Measurements from ENCODE around the gene MTCL1.
A peak's percentile ranks its signal among the peaks of the same experiment; 100 is the strongest.

The MTCL1 gene

DNA sequence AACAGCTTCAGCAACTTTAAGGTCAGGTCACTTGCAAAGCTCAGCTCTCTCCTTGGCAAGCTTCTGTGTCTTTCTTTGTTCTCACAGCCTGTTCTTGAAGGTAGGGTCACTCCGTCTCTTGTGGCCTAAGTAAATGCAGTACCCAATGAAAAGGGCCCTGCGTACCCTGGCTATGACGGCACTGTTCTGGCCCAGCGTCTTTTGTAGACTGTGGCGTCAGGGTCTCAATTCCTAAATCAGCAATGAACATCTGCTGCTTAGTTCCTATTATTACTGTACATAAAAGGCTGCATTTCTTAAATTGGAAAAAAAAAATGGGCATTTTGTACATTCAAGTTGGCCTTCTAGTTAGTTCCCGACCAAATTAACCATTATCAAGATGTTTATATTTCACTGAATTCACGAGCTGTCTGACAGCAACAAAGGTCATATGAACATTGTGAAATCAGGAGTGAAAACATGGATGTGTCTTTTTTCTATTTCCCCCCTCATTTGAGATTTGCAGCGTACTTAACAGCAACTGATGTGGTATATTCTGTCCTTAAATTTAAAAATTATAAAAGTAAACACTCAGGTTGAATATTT, 17.0 kb upstream of the MTCL1 start:
- DNase-seq: no peak

DNA sequence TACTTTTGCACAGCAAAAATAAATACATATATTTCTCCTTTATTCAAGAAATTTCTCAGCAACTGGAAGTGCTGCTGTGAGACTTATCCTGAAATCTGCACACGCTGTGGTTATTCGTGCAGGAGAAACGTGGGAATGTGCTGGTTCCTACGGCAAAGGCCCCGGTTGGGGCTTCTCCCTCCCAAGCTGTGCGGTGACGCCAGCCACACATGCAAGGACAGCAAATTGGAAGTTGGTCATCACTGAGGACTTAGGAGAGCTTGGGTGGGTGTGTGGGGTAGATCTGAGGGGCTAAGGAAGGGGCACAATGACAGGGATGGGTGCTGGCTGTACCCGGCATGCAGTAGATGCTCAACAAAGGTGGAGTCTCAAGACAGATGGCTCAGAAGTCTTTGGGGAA, 16.5 kb upstream of the MTCL1 start:
- DNase-seq: no peak

- no peak for DNase-seq
Measured at GRCh38 chr18:8689517-8689916, 15.8 kb upstream of the MTCL1 start.

DNA sequence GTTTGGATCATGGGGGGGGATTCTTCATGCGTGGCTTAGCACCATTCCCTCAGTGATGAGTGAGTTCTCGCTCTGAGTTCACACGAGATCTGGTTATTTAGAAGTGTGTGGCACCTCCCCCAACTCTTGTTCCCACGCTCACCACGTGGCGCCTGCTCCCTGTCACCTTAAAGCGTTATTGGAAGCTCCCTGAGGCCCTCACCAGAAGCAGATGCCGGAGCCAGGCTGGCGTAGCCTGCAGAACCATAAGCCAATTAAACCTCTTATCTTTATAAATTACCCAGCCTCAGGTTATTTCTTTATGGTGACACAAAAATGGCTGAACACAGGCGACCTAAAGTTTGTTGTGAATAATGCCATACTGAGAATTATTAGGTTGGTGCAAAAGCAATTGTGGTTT, 10.5 kb upstream of the MTCL1 start:
- no peak for DNase-seq

DNA sequence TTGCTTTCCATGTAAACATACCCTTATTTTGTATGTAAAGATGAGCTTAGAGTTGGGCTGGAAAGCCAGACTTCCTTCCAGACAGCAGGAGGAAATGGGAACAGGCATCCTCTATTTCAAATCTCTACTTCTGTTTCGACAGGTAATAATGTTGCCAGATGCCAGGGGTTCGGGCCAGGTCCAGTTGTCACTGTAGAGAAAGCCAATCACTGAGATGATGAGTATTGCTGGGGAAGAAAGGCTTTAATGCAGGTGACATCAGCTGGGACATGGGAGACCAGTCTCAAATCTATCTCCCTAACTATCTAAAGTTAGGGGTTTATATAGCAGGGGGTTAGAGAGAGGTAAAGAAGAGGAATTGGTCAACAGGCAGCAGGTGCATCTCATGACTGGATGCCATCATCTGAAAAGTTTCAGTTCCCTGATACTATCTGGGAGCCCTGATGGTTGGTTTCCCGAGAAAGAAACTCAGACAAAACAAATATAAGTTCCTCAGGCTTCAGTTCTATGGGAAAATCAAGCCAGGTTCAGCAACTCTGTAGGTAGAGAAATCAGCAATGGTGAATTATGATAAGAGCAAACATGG, 9.3 kb upstream of the MTCL1 start:
- DNase-seq: no peak

DNA sequence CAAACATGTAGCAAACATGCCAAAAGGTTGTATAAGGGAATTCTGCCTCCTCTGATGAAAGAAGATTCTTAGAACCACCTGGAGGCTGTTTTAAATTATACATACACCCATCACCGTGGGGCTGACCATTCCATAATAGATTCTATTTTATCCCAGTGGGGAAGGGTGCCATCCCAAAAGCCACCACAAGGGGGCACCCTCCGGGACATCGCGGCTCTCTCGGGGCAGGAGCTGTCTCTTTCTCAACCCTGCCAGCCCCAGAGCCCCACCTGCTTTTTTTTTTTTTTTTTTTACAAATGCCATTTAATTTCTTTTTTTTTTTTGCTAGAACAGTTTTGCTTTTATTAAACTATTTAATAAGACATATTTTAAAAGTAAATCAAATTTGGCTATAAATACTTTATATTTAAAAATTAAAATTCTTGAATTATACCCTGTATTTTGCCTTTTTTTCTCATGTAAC, 8.6 kb upstream of the MTCL1 start:
- peak; percentile 68 for DNase-seq

DNA sequence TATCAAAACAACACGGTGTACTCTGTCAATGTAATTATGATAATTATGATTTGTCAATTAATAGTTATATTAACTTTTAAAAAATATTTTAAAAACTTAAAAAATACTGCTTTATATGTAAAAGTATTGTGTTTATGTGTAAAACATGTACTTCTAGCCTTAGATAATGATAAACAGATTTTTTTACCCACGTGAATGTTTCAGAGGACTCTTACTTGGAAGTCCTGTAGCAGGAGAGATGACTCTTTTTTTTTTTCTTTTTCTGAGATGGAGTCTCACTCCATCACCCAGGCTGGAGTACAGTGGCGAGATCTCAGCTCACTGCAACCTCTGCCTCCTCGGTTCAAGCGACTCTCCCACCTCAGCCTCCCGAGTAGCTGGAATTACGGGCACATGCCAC, 6.2 kb upstream of the MTCL1 start:
- no peak for DNase-seq

DNA sequence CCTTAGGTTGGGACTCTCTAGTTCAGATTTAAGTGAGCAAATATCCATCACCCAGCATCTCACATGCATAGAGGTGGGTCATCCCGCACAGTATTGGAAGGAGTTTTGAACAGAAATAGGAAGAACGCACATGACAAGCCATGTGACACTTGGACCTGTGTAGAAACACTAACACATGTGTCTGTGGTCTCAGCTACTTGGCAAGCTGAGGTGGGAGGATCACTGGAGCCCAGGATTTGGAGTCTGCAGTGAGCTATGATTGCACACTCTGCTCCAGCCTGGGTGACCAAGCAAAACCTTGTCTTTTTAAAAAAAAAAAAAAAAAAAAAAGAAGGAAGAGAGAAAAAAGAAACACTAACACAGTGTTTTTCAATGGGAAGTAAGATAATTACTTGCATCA, 5.4 kb upstream of the MTCL1 start:
- DNase-seq: no peak

GRCh38 chr18:8701546-8702118, 3.7 kb upstream of the MTCL1 start:
- no peak for DNase-seq

GRCh38 chr18:8702668-8703067, 2.7 kb upstream of the MTCL1 start:
- no peak for DNase-seq

GRCh38 chr18:8703092-8703709, 2.2 kb upstream of the MTCL1 start:
- no peak for DNase-seq

DNA sequence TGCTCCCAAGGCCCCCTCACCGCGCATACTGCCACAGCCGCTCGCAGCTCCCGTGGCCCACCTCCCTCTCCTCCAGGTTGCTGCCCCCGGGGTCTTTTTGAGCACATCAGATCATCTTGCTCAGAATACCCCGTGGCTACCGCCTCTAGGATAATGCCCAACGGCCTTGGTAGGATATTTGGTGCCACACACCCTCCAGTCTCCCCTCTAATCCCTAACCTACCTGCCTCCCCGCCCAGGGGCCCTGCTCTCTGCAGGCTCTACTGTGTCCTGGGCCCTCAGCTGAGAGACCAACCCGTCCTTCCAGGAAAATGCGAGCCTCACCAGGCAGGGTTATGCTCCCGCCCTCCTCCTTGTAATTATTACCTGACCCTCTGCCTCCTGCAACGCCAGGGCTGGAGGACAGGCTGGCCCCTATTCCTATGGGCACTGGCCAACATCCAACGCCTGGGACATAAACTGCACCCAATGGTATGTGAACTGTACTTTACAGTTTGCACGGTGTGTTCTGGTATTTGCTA, 1.5 kb upstream of the MTCL1 start:
- no peak for DNase-seq

GRCh38 chr18:8704361-8705237, 757 bp upstream of the MTCL1 start:
- peak; percentile 95 for DNase-seq

GRCh38 chr18:8705961-8706790, 820 bp downstream of the MTCL1 start:
- no peak for DNase-seq

- peak; percentile 59 for DNase-seq
Measured at GRCh38 chr18:8706791-8707555, 1.6 kb downstream of the MTCL1 start.

DNA sequence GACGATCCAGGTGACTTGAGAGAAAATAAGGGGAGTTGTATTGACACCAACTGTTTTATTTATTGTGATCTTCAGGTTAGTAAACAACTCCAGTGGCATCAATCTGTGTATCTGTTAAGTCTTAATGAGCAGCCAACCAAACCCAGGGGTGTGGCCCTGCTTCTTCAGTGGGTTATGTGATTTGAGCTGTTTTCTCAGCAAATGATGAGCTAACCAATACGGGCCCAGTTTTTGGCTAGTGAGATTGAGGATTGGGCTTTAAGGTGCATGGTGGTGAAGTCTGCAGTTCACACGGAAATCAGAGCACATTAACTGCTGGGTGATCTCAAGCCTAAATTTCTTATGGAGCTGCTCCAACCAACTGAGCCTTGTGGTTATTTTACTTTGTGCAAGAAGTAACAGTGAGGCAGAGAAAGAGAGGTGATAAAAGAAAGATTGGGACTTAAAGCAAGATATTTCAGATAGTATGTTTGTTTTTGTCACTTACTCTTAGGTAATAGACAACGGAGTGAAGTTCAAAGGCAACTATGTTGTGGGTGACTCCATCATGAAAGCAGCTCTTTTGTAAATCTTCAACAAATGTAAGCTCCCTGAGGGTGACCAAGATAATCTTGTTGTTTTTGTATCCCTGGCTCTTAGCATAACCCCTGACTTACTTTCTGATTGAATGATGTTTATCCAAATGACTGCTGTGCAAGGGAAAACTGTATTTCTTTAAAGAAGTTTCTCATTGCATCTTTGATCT, 2.4 kb downstream of the MTCL1 start:
- DNase-seq: peak; percentile 44

GRCh38 chr18:8708670-8709069, 3.3 kb downstream of the MTCL1 start:
- no peak for DNase-seq

GRCh38 chr18:8709248-8710059, 4.1 kb downstream of the MTCL1 start:
- no peak for DNase-seq

GRCh38 chr18:8711736-8712135, 6.4 kb downstream of the MTCL1 start:
- no peak for DNase-seq

- no peak for DNase-seq
Measured at GRCh38 chr18:8713691-8714090, 8.3 kb downstream of the MTCL1 start.

All from NCI-H345 (cell line).